ENCODE measurements around the gene RHAG. TPM values are rescaled to one million over a fixed set of nuclear protein-coding genes. Genes with fewer than 3 reads are reported as not detected.

The RHAG gene
- total RNA-seq, 1 experiment from 2014 or later = not detected

DNA sequence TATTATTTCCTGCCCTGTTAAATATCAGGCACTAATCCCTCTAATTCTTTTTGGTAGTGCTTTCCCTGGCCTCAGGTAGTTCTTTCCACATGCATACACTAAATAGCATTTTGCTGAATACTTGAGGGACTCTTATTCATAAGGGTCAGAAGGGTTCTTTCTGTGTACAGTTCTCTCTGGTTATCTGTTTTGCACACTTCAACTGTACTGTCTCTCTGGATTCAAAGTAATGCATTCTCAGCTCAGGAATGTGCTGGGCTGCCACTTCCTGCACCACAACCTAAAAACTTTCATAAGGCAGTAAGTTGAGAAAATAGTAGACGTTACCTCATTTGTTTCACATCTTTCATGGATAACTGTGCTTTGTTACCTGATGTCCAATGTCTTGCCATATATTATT is 54.1 kb downstream of the RHAG start:
- TF ChIP-seq, protein P1, sequence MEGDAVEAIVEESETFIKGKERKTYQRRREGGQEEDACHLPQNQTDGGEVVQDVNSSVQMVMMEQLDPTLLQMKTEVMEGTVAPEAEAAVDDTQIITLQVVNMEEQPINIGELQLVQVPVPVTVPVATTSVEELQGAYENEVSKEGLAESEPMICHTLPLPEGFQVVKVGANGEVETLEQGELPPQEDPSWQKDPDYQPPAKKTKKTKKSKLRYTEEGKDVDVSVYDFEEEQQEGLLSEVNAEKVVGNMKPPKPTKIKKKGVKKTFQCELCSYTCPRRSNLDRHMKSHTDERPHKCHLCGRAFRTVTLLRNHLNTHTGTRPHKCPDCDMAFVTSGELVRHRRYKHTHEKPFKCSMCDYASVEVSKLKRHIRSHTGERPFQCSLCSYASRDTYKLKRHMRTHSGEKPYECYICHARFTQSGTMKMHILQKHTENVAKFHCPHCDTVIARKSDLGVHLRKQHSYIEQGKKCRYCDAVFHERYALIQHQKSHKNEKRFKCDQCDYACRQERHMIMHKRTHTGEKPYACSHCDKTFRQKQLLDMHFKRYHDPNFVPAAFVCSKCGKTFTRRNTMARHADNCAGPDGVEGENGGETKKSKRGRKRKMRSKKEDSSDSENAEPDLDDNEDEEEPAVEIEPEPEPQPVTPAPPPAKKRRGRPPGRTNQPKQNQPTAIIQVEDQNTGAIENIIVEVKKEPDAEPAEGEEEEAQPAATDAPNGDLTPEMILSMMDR (IDR thresholded peaks at IDR 0.05; ENCODE audit: unreplicated experiment) = no peak
- no TSS peak for BruUV-seq (replicated peaks)
- intact Hi-C loops (cut with micrococcal nuclease; ENCODE audit: unreplicated experiment) = no loop called here

DNA sequence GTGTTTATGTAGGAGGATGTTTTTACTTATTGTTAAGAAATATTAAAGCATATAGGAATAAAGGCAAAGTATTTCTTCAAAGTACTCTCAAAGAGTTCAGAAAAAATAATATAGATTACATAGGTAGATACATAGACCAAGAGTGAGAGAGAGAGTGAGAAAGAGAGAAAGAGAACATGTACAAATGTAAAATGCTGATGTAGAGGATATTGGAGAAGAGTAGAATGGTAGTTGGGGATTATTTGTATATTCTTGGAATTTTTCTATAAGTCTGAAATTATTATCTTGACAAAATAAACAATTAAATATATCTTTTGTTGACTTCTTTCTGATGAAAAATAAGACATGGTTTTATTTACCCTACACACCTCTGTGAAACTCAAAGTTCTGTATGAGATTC is 57.0 kb downstream of the RHAG start:
- H3K36me3 Mint-ChIP-seq (ENCODE audit: insufficient read depth, unreplicated experiment) = no peaks in the 10 kb centered on the region
- H3K4me1 Mint-ChIP-seq (ENCODE audit: low read depth, unreplicated experiment) = no peaks in the 10 kb centered on the region
- no TSS peak for BruUV-seq (replicated peaks)
- TF ChIP-seq, protein P1 (IDR thresholded peaks at IDR 0.05; ENCODE audit: unreplicated experiment) = no peak
- no peak overlapping the region for H3K4me3 Mint-ChIP-seq (ENCODE audit: low read depth, unreplicated experiment)
- H3K27ac Mint-ChIP-seq (ENCODE audit: unreplicated experiment) = no peak overlapping the region
- no peaks in the 10 kb centered on the region for H3K27me3 Mint-ChIP-seq (ENCODE audit: unreplicated experiment)
- CTCF ChIA-PET = no interaction called here
- peaks cover 2% of the 10 kb centered on the region for H3K9me3 Mint-ChIP-seq (ENCODE audit: low read depth, unreplicated experiment)
- intact Hi-C loops (cut with micrococcal nuclease; ENCODE audit: unreplicated experiment) = no loop called here
- no peak for DNase-seq

More for the DNA sequence above, 54.1 kb downstream of the RHAG start:
- Mint-ChIP-seq H3K27me3 (ENCODE audit: unreplicated experiment) (no peaks in the 10 kb centered on the region), H3K27ac (ENCODE audit: unreplicated experiment) (no peak overlapping the region), H3K36me3 (ENCODE audit: insufficient read depth, unreplicated experiment) (no peaks in the 10 kb centered on the region), H3K9me3 (ENCODE audit: low read depth, unreplicated experiment) (peaks cover 2% of the 10 kb centered on the region), H3K4me3 (ENCODE audit: low read depth, unreplicated experiment) (no peak overlapping the region), H3K4me1 (ENCODE audit: low read depth, unreplicated experiment) (peaks cover 2% of the 10 kb centered on the region)
- no peak for DNase-seq
- CTCF ChIA-PET = interaction anchor here (0.7 kb wide), 1 partner anchor 8 kb away, joined by 3 read pairs; no protein-coding TSS in a partner anchor

DNA sequence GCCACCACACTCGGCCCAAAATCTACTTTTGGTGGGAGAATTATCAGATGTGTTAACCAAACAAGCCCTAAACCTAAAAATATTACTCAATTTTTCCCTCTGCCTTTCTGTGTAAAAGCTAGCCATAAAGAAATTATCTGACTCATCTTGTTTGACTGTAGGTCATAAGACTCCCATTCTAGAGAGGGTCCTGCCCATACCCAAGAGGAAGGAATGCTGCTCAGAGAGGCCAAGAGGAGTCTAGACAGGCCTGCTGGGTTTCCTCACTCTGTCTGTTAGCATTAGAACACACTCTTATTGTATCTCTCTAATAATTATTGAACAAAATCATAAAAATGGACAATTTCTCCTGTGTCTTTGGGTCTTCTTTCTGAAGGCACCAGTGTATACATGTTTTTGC is 60.0 kb downstream of the RHAG start:
- BruUV-seq (replicated peaks) = no TSS peak
- no peak overlapping the region for H3K4me3 Mint-ChIP-seq (ENCODE audit: low read depth, unreplicated experiment)
- DNase-seq = no peak
- H3K27ac Mint-ChIP-seq (ENCODE audit: unreplicated experiment) = no peak overlapping the region
- TF ChIP-seq, protein P1 (IDR thresholded peaks at IDR 0.05; ENCODE audit: unreplicated experiment) = no peak
- intact Hi-C loops (cut with micrococcal nuclease; ENCODE audit: unreplicated experiment) = no loop called here
- H3K36me3 Mint-ChIP-seq (ENCODE audit: insufficient read depth, unreplicated experiment) = no peaks in the 10 kb centered on the region
- H3K27me3 Mint-ChIP-seq (ENCODE audit: unreplicated experiment) = no peaks in the 10 kb centered on the region
- peaks cover 2% of the 10 kb centered on the region for H3K9me3 Mint-ChIP-seq (ENCODE audit: low read depth, unreplicated experiment)
- H3K4me1 Mint-ChIP-seq (ENCODE audit: low read depth, unreplicated experiment) = no peaks in the 10 kb centered on the region
- CTCF ChIA-PET = no interaction called here

DNA sequence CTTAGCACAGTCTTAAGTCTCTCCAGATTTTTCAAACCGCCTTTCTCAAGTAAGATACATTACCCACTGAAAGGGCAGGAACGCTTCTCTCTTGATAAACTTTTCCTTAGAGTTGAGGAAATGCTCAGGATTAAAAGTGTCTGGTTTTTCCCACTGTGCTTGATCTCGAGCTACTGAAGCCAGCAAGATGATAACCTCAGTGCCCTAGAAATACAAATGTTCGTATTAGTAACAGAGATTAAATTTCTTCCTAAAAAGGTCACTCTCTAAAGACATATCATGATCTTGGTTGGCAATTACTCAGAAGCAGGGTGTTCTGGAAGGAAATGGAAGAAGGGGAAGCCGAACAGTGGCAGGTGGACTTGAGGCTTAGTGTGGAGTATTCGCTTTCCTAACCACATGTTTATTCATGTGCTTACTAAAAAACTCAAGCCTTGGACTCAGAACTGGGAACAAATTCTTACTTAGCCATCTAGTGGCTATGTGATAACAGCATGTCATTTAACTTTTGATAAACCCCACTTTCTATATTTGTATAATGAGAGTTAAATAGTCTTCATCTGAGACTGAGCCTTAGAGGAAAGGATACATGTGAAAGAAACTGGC is 66.1 kb downstream of the RHAG start:
- intact Hi-C loops (cut with micrococcal nuclease; ENCODE audit: unreplicated experiment) = no loop called here
- peaks cover 40% of the 10 kb centered on the region for H3K4me1 Mint-ChIP-seq (ENCODE audit: low read depth, unreplicated experiment)
- TF ChIP-seq, protein P1 (IDR thresholded peaks at IDR 0.05; ENCODE audit: unreplicated experiment) = no peak
- H3K27me3 Mint-ChIP-seq (ENCODE audit: unreplicated experiment) = no peaks in the 10 kb centered on the region
- BruUV-seq (replicated peaks) = no TSS peak
- CTCF ChIA-PET = interaction anchor here (1.1 to 2.2 kb wide), 2 partner anchors 21 to 39 kb away, joined by 3 to 13 read pairs; partner anchors contain the start of gene C6orf141
- peaks cover 3% of the 10 kb centered on the region for H3K9me3 Mint-ChIP-seq (ENCODE audit: low read depth, unreplicated experiment)
- no peak for DNase-seq
- peak overlapping the region; percentile 51 for H3K27ac Mint-ChIP-seq (ENCODE audit: unreplicated experiment)
- H3K4me3 Mint-ChIP-seq (ENCODE audit: low read depth, unreplicated experiment) = no peak overlapping the region
- H3K36me3 Mint-ChIP-seq (ENCODE audit: insufficient read depth, unreplicated experiment) = no peaks in the 10 kb centered on the region

Measured in Calu3 (cell line).